ENCODE results near the gene ESR2. TPM values are rescaled to one million over a fixed set of nuclear protein-coding genes. Genes with fewer than 3 reads are reported as not detected.

The ESR2 gene
- total RNA-seq, 2 experiments from 2014 or later, result not detected

DNA sequence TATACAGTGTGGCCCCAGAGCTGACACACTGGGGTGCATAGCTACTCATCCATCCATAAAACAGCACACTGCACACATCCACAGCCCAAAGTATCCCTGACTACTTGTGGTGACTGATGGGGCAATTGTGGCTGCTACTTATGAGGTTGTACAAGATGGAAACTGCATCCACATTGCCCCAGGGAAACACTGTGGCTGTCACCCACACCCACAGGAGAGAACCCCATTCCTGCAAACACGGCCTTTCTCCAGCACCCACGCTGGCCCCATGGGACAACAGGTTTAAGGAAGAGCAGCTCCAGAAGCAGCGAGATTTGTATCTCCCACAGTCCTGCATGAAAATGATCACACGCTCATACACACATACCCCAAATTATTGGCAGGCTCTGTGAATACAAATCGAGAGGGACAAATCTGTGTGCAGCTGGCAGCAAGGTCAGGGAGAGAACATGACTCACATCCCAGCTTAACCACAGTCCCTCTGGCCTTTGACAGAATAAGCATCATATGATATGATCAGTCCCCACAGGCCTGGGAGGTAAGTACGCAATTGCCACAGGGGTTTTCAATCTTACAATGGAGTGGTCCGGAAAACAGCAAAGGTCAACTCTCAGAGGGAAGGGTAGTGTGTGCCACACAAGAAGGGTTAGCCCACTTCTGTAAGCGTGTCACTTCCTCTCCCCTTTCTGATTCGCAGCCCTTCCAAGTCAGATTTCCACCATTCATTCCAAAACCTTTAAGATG lies 61.9 kb downstream of the ESR2 start:
- DNase-seq, result no peak
- no peak overlapping the region for H3K27ac Mint-ChIP-seq
- CTCF ChIA-PET, result interaction anchor here (0.6 to 1.2 kb wide), 3 partner anchors 19 to 73 kb away, joined by 3 to 4 read pairs (median 3); no protein-coding TSS in a partner anchor

DNA sequence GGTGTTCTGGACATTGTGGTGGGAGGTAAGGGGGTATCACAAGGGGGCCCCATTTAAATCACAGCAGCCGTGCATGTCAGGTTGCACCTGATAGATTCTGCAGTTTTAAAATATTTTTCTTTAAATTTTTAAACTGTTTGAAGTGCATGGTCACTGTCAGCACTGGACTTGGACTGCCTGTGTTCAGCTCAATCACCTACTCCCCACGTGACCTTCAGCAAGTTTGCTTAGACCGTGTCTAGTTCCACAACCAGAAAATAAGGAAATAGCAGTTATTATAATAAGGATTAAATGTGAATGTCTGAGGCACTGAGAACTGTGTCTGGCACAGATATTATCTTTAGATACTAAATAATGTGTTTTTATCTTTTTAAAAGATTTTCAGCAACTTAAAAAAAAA lies 64.7 kb downstream of the ESR2 start:
- Mint-ChIP-seq H3K4me1 (no peaks in the 10 kb centered on the region), H3K9me3 (no peaks in the 10 kb centered on the region), H3K4me3 (no peak overlapping the region), H3K27me3 (no peaks in the 10 kb centered on the region), H3K36me3 (ENCODE audit: low read depth) (peaks cover 35% of the 10 kb centered on the region), H3K27ac (no peak overlapping the region)
- ChIA-PET CTCF (interaction anchor here (0.5 kb wide), 1 partner anchor 840 kb away, joined by 3 read pairs; no protein-coding TSS in a partner anchor), POLR2A (no interaction called here)
- DNase-seq, result no peak

More for the DNA sequence above, 61.9 kb downstream of the ESR2 start:
- POLR2A ChIA-PET, result no interaction called here
- Mint-ChIP-seq H3K27me3 (no peaks in the 10 kb centered on the region), H3K36me3 (ENCODE audit: low read depth) (peaks cover 24% of the 10 kb centered on the region), H3K9me3 (no peaks in the 10 kb centered on the region), H3K4me3 (no peak overlapping the region), H3K4me1 (no peaks in the 10 kb centered on the region)

DNA sequence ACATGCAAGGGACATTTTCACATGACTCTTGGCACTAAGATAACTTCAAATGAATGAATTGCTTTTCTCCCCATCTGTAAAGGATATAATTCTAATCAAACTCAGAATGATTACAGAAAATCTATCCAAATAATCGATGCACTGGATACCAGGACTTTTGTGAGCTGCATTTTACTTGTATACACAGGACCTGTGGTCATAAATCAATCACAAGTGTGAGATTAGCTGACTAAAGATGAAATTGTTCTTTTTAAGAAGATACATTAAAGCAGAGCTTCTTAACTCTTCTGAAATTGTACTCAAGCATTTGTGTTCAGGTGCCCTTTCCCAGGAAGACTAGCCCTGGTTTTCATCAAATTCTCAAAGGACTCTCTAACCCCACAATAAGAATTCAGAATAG lies 66.3 kb downstream of the ESR2 start:
- POLR2A ChIA-PET, result no interaction called here
- no peaks in the 10 kb centered on the region for H3K4me1 Mint-ChIP-seq
- no peak overlapping the region for H3K27ac Mint-ChIP-seq
- DNase-seq, result no peak
- H3K36me3 Mint-ChIP-seq (ENCODE audit: low read depth), result peaks cover 41% of the 10 kb centered on the region
- CTCF ChIA-PET, result interaction anchor here (1.2 kb wide), 1 partner anchor 36 kb away, joined by 3 read pairs; no protein-coding TSS in a partner anchor
- H3K4me3 Mint-ChIP-seq, result no peak overlapping the region
- H3K9me3 Mint-ChIP-seq, result no peaks in the 10 kb centered on the region
- no peaks in the 10 kb centered on the region for H3K27me3 Mint-ChIP-seq

DNA sequence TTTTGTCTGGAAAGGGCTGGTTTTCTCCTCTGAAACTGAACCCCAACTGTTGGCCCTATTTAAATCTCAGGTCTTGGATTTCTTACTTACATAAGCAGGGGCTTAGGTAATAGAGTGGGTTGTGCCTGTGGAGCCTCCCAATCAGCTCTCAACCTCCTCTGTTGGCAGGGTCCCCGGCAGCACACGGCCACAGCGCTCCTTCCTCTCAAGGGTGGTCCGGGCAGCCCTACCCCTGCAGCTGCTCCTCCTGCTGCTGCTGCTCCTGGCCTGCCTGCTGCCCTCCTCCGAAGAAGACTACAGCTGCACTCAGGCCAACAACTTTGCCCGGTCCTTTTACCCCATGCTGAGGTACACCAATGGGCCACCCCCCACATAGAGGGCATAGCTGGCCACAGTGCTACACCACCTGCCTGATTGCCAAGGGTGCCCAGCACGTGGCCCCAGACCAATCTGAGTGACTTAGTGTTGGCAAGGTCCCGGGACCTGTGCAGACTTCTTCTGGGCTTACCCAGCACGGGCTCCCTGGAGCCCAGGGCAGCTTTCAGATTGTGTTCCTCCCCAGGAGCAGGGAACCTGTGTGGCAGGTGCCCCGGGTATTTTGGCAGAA lies 68.9 kb downstream of the ESR2 start:
- DNase-seq, result no peak
- POLR2A ChIA-PET, result no interaction called here
- H3K27me3 Mint-ChIP-seq, result no peaks in the 10 kb centered on the region
- no peak overlapping the region for H3K27ac Mint-ChIP-seq
- H3K4me3 Mint-ChIP-seq, result no peak overlapping the region
- H3K4me1 Mint-ChIP-seq, result no peaks in the 10 kb centered on the region
- peaks cover 45% of the 10 kb centered on the region for H3K36me3 Mint-ChIP-seq (ENCODE audit: low read depth)
- CTCF ChIA-PET, result no interaction called here
- no peaks in the 10 kb centered on the region for H3K9me3 Mint-ChIP-seq

DNA sequence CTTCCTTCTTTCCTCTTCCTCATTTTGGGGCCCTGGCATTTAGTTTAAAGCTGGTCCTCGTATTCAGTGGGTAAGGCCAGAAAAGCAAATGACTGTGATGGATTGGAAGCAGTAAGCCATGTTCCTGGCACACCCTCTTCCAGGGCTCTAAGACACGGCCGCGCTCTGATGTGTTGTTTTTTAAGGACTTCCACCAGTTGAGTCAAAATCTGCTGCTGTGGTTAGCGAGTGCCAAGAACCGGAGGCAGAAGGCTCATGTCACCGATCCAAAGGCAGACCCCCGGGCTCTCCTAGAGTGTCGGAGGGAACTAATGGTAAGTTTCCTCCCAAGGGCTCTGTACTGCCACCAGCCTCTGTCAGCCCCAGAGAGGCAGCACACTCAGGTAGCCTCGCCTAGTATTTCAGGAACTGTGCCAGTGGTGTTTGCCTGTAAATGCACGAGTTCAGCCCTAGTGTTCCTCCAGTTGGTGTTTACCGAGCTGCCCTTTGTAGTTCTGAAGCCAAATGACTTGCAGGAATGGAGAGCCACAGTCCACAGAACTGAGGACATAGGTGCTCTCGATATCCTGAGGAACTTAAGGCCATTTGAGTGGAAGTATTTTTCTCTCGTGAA lies 72.7 kb downstream of the ESR2 start:
- H3K27me3 Mint-ChIP-seq, result no peaks in the 10 kb centered on the region
- ChIA-PET POLR2A (no interaction called here), CTCF (interaction anchor here (0.8 kb wide), 1 partner anchor 12 kb away, joined by 3 read pairs; no protein-coding TSS in a partner anchor)
- H3K9me3 Mint-ChIP-seq, result no peaks in the 10 kb centered on the region
- H3K27ac Mint-ChIP-seq, result no peak overlapping the region
- no peaks in the 10 kb centered on the region for H3K4me1 Mint-ChIP-seq
- peaks cover 54% of the 10 kb centered on the region for H3K36me3 Mint-ChIP-seq (ENCODE audit: low read depth)
- no peak for DNase-seq
- no peak overlapping the region for H3K4me3 Mint-ChIP-seq

DNA sequence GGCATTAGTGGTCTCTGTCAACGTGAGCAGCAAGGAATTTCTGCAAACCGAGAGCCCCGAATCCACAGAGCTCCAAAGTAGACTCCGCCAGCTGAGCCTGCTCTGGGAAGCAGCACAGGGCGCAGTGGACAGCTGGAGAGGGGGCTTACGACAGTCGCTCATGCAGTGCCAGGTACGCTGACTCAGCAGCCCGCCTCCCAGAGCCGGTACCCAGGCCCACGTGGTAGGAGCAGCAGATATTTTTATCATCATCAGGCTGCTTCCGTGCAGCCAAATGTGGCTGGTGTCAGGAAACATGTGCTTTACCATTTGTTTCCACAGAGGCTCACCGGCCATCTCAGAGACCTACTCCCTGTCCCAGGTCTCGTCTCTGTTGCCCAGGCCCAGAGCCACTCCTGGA lies 73.7 kb downstream of the ESR2 start:
- CTCF ChIA-PET, result no interaction called here
- H3K4me3 Mint-ChIP-seq, result no peak overlapping the region
- H3K9me3 Mint-ChIP-seq, result no peaks in the 10 kb centered on the region
- no peak overlapping the region for H3K27ac Mint-ChIP-seq
- no peak for DNase-seq
- H3K36me3 Mint-ChIP-seq (ENCODE audit: low read depth), result peaks cover 59% of the 10 kb centered on the region
- POLR2A ChIA-PET, result no interaction called here
- H3K4me1 Mint-ChIP-seq, result no peaks in the 10 kb centered on the region
- H3K27me3 Mint-ChIP-seq, result no peaks in the 10 kb centered on the region

DNA sequence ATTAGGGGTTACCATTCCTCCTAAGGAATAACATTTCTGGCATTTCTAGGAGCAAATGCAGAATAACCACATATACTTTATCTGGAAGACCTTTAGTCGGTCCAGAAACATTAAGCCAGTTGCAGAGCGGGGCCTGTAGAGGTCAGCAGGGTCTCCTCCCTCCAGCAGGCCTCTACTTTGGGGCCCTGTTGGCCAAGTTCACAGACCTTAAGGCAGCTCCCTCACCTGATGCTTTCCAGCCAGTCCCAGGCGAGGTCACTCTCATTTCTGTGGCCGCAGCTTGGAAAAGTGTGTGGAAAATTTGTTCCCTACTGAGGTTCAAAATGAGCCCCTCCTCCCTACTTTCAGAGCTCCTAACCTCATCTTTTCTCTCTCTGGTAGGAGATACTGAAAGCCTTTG lies 74.1 kb downstream of the ESR2 start:
- no peaks in the 10 kb centered on the region for H3K4me1 Mint-ChIP-seq
- CTCF ChIA-PET, result no interaction called here

DNA sequence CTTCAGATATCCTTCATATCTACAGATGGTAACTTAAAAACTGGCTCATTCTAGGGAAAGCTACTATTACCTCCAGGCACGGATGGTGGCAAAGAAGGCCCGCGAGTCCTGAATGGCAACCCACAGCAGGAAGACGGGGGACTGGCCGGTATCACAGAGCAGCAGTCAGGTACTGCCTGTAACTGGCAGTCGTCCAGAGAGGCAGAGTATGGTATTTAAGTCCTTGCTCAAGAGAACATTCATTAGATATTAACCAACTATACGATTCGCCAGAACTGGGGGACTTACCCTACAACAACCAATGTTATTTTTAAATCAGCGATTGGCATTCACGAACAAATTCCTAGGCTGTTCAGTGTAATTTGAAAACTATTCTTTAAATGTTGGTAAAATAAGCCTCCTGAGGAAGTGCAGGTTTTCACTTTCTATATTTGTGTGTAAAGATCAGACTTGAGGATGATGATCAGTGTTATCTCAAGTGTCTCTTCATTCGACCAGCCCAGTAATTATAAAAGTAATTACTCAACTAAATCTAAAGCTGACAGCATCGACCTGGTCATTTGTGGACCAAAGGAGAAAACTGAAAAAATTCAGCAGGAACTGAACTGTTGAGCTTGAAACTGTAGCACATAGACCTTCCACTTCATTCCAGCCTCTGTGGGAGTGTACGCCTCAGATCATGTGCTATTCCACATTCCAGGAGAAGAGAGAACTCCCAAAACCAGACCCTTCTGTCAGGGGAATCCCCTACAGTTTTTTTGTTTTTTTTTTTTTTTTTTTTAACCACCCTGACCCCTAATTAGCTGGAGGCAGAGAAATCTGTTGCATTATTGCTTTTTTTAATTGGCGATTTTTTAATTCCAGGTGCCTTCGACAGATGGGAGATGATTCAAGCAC lies 75.6 kb downstream of the ESR2 start:
- CTCF ChIA-PET, result interaction anchor here (1.6 kb wide), 1 partner anchor 17 kb away, joined by 4 read pairs; no protein-coding TSS in a partner anchor
- Mint-ChIP-seq H3K27me3 (no peaks in the 10 kb centered on the region), H3K27ac (no peak overlapping the region), H3K4me3 (no peak overlapping the region), H3K9me3 (no peaks in the 10 kb centered on the region), H3K4me1 (no peaks in the 10 kb centered on the region), H3K36me3 (ENCODE audit: low read depth) (peaks cover 64% of the 10 kb centered on the region)
- DNase-seq, result no peak
- POLR2A ChIA-PET, result interaction anchor here (0.6 kb wide), 1 partner anchor 13 kb away, joined by 4 read pairs; no protein-coding TSS in a partner anchor

More for the DNA sequence above, 74.1 kb downstream of the ESR2 start:
- H3K4me3 Mint-ChIP-seq, result no peak overlapping the region
- DNase-seq, result no peak
- POLR2A ChIA-PET, result no interaction called here
- H3K36me3 Mint-ChIP-seq (ENCODE audit: low read depth), result peaks cover 63% of the 10 kb centered on the region
- H3K9me3 Mint-ChIP-seq, result no peaks in the 10 kb centered on the region
- H3K27me3 Mint-ChIP-seq, result no peaks in the 10 kb centered on the region
- H3K27ac Mint-ChIP-seq, result no peak overlapping the region

DNA sequence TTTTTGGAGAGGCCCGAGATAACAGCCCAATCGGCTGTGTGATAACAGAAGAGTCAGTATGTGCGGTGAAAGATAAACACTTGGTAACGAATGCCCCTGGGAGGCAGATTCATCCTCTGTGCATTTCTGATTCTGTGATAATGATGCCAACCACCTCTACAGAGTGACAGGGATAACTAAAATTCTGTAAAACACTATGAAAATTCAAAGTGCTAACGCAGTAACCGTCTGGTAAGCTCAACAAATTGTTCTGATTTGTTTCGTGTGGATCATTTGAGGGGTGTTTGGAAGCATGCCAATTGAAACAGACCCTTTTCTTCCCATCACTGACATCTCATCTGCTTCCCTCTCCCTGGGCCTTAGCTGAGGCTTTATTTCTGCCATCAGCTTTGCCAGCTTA lies 76.3 kb downstream of the ESR2 start:
- no peak overlapping the region for H3K27ac Mint-ChIP-seq
- no peaks in the 10 kb centered on the region for H3K27me3 Mint-ChIP-seq
- H3K9me3 Mint-ChIP-seq, result no peaks in the 10 kb centered on the region
- H3K4me3 Mint-ChIP-seq, result no peak overlapping the region
- DNase-seq, result no peak
- H3K36me3 Mint-ChIP-seq (ENCODE audit: low read depth), result peaks cover 65% of the 10 kb centered on the region
- no peaks in the 10 kb centered on the region for H3K4me1 Mint-ChIP-seq
- CTCF ChIA-PET, result interaction anchor here (1.6 kb wide), 1 partner anchor 18 kb away, joined by 4 read pairs; no protein-coding TSS in a partner anchor
- POLR2A ChIA-PET, result no interaction called here

DNA sequence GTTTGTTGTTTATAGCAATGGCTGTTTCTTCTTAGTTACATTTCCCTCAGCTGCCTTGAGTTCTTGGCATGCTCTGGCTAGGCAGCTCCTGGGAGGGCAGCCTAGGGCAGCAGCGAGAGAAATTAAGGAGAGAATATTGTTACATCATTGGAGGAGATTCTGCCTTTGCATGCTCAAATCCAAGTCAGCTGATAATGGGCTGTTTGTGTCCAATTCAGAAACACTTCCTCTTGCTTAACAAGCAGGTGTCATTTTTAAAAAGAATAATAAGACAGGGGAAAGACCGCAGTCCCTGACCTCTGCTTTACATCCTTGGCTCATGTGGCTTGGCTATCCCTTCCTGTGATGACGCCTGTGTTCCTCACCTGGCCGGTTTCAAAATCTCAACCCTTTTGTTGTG lies 76.9 kb downstream of the ESR2 start:
- Mint-ChIP-seq H3K36me3 (ENCODE audit: low read depth) (peaks cover 68% of the 10 kb centered on the region), H3K9me3 (no peaks in the 10 kb centered on the region), H3K4me1 (no peaks in the 10 kb centered on the region), H3K27ac (no peak overlapping the region), H3K4me3 (no peak overlapping the region), H3K27me3 (no peaks in the 10 kb centered on the region)
- DNase-seq, result no peak
- POLR2A ChIA-PET, result no interaction called here
- CTCF ChIA-PET, result interaction anchor here (1.6 kb wide), 1 partner anchor 18 kb away, joined by 4 read pairs; no protein-coding TSS in a partner anchor

DNA sequence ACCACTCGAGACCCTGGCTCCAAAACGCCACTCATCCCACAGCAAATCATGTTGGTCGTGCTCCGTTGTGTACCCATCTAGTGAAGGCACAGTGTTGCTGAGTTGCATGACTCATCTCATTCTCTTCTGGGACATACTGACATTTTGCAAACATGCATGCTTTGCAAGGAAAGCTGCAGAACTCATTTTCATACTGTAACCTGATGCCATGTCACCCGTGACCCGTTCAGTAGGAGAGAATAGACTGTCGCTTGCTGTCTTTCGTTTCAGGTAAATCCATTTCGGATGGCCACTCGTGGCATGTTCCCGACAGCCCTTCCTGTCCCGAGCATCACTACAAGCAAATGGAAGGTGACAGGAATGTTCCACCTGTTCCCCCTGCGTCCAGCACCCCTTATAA lies 78.2 kb downstream of the ESR2 start:
- DNase-seq, result no peak
- POLR2A ChIA-PET, result no interaction called here
- no peak overlapping the region for H3K27ac Mint-ChIP-seq
- no peaks in the 10 kb centered on the region for H3K9me3 Mint-ChIP-seq
- no peaks in the 10 kb centered on the region for H3K27me3 Mint-ChIP-seq
- peaks cover 70% of the 10 kb centered on the region for H3K36me3 Mint-ChIP-seq (ENCODE audit: low read depth)
- CTCF ChIA-PET, result interaction anchor here (1.2 kb wide), 1 partner anchor 92 kb away, joined by 3 read pairs; no protein-coding TSS in a partner anchor
- H3K4me1 Mint-ChIP-seq, result no peaks in the 10 kb centered on the region
- no peak overlapping the region for H3K4me3 Mint-ChIP-seq

DNA sequence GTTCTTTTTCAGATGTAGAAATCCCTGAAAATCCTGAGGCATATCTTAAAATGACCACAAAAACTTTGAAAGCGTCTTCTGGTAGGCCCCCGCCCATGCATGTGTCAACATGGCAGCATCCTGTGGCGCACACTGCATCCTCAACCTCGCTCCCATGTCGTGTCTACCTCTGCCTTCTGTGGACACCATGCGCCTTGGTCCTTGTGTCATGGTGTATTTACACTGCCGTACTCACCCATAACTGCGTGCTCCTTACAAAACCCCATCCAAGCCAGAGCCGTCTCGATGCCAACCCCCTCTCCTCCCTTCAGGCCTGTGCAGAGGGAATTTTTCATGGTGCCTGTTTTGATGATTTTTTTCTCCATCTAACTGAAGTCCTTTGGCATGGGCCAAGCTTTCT lies 78.9 kb downstream of the ESR2 start:
- no peak overlapping the region for H3K4me3 Mint-ChIP-seq
- H3K36me3 Mint-ChIP-seq (ENCODE audit: low read depth), result peaks cover 77% of the 10 kb centered on the region
- POLR2A ChIA-PET, result no interaction called here
- no peak overlapping the region for H3K27ac Mint-ChIP-seq
- H3K4me1 Mint-ChIP-seq, result peaks cover 4% of the 10 kb centered on the region
- no peak for DNase-seq
- CTCF ChIA-PET, result interaction anchor here (1.2 kb wide), 1 partner anchor 92 kb away, joined by 3 read pairs; no protein-coding TSS in a partner anchor
- no peaks in the 10 kb centered on the region for H3K9me3 Mint-ChIP-seq
- no peaks in the 10 kb centered on the region for H3K27me3 Mint-ChIP-seq

Measured in activated CD4-positive, alpha-beta T cell treated with anti-CD3 and anti-CD28 coated beads, Interleukin-2, amount 10 ng/mL, durations not matched to agents 7 days and 5 days (primary cell).